Subcutaneous adipose tissue (tissue), 4 donors: ENCODE data around the gene ZNF764. TPM values are rescaled to one million over a fixed set of nuclear protein-coding genes. Genes with fewer than 3 reads are reported as not detected.

Source experiments
- CTCF ChIP-seq: fragments of 450-650 bp; IDR thresholded peaks from one replicate; pipeline ENCODE4 v1.5.1; 2016; ENCODE audit warnings: low read depth, mild to moderate bottlenecking, control low read depth, antibody characterized with exemption, moderate library complexity
- total RNA-seq, 4 donors: library from RNA; depleted of rRNA; stranded (reverse); fragments of >200 nt; gene quantifications; one replicate each; pipeline ENCODE4 v1.1.0, GENCODE V29; 2016

ZNF764 gene
- total RNA-seq, 4 donors from 2014 or later, result 3.6 to 11.3 (median 4.9) TPM

DNA sequence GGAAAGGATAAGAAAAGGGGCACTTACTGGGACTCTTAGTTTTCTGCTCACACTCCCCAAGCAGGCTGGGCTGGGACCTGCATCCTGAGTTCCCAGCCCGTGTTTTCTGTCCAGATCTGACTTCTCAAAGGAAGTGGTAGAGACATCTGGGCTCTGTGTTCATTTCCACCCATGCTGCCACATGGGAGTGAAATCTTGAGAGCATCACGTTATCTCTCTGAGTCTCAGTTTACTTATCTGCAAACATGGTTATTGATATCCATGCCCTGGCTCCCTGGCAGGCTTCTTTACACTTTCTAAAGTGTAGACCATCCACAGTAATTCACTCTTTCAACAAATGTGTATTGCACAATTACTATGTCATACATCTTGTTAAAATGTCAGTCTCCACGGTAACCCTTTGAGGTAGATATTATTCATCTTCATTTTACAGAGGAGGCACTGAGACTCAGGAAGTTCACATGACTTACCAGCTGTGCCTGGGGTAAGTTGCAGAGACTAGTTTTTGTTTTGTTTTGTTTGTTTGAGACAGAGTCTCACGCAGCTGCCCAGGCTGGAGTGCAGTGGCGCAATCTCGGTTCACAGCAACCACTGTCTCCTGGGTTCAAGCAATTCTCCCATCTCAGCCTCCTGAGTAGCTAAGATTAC, 9.9 kb upstream of the ZNF764 start:
- no peak for TF ChIP-seq CTCF

DNA sequence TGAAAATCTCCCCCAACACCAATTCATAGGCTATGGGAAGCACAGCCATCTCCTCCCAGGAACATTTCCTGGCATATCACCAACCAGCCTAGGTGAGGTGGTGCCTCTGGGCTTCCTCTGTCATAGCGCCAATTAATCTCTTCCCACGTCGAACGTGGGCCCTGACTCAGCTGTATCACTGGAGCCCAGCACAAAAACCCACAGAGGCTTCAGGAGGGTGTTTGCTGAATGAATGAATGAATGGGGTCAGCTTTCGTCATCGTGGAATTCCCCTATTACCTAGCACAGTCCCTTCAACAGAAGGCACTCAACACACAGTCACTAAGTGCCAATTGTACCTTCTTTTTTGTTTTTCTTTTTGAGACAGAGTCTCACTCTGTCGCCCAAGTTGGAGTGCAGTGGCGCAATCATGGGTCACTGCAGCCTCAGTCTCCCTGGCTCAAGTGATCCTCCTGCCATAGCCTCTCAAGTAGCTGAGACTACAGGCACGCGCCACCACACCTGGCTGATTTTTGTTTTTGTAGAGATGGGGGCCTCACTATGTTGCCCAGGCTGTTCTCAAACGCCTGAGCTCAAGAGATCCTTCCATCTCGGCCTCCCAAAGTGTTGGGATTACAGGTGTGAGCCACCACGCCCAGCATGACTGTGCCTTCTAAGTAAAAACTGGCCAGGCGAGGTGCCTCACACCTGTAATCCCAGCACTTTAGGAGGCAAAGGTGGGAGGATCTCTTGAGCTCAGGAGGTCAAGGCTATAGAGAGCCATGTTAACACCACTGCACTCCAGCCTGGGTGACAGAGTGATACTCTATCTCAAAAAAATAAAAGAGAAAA, 9.2 kb upstream of the ZNF764 start:
- no peak for TF ChIP-seq CTCF

- no peak for TF ChIP-seq CTCF
Measured at GRCh38 chr16:30566531-30566930, 8.4 kb upstream of the ZNF764 start.

- TF ChIP-seq CTCF, result no peak
Measured at GRCh38 chr16:30565984-30566383, 7.8 kb upstream of the ZNF764 start.

GRCh38 chr16:30565526-30565925, 7.4 kb upstream of the ZNF764 start:
- no peak for TF ChIP-seq CTCF

GRCh38 chr16:30562021-30562420, 3.8 kb upstream of the ZNF764 start:
- no peak for TF ChIP-seq CTCF

DNA sequence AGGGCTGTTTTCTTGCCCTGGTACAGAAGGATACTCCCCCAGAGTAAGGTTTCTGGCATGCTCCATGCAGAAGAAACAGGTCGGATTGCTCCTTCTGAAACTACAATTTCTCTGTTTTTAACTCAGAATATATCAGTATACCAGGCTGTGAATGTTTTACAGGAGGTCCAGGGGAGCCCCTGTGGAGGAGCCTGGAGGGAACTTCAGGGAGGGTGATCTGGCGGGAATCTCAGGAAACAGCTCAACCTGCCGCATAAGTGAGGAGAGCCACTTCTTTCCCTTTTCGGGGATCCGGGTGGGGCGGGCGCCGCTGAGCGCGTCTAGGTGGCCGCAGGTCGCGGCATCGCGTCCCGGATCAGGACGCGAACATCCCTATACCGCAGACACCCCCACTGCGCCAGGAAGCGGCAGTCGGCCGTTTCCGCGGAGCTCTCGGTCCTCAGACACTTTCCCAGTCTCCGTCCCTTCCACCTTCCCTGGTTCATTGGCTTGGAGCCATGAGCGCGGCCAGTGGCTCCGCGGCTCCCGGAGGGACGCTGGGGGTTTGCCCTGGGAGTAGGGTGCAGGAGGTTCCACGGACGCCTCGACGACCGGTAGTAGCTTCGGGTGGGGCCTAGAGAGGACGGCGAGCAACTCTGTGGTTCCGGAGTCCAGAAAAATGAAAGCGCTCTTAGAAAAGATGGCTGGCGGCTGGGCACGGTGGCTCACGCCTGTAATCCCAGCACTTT, 3.1 kb upstream of the ZNF764 start:
- TF ChIP-seq CTCF, result no peak
